Peyer's patch (tissue), 4 donors: ENCODE measurements around the gene KIFC3. TPM values are rescaled to one million over a fixed set of nuclear protein-coding genes. Genes with fewer than 3 reads are reported as not detected.

Experiments
- DNase-seq, 3 donors: peaks; one replicate each; pipeline ENCODE4 v3.0.0-alpha.2; 2017 to 2019
- H3K27ac ChIP-seq, 4 donors: fragments of 200-600 bp; sonication (generic); one replicate each; pipeline ENCODE4 v1.5.1; 2016 to 2019
- H3K27me3 ChIP-seq, 2 donors: fragments of 200-600 bp; sonication (generic); one replicate each; pipeline ENCODE4 v1.5.1; 2019
- H3K36me3 ChIP-seq, 3 donors: fragments of 200-600 bp; sonication (generic); one replicate each; pipeline ENCODE4 v1.5.1; 2016 to 2019
- H3K4me1 ChIP-seq, 4 donors: fragments of 200-600 bp; sonication (generic); one replicate each; pipeline ENCODE4 v1.5.1; 2016 to 2019
- H3K4me3 ChIP-seq, 4 donors: fragments of 200-600 bp; sonication (generic); 1 replicate in 3 of 4; 2 replicates in 1 of 4; pipeline ENCODE4 v1.5.1; 2016 to 2019; ENCODE audit warnings: mild to moderate bottlenecking in 1 of 4
- H3K9me3 ChIP-seq, 4 donors: fragments of 200-600 bp; sonication (generic); one replicate each; pipeline ENCODE4 v1.5.1; 2016 to 2019; ENCODE audit warnings: mild to moderate bottlenecking in 1 of 4
- CTCF ChIP-seq, 6 experiments: fragments of 450-650 bp in 4 of 6; fragments of 200-600 bp in 2 of 6; sonication (generic) in 1 of 6; IDR thresholded peaks; one replicate each; pipeline ENCODE4 v1.5.1; 2017 to 2019; ENCODE audit warnings: antibody characterized with exemption in 6 of 6, mild to moderate bottlenecking in 3 of 6, moderate library complexity in 1 of 6
- POLR2A ChIP-seq, 2 donors: fragments of 450-650 bp; IDR thresholded peaks; one replicate each; pipeline ENCODE4 v1.5.1; 2017; ENCODE audit warnings: antibody characterized with exemption in 2 of 2, mild to moderate bottlenecking in 2 of 2, moderate library complexity in 2 of 2
- total RNA-seq, 4 donors: library from RNA; depleted of rRNA; stranded (reverse); fragments of >200 nt; gene quantifications; one replicate each; pipeline ENCODE4 v1.1.0, GENCODE V29; 2016

KIFC3 gene
- total RNA-seq, 4 donors from 2014 or later: 29.7 to 530 (median 272) TPM

- no peaks in the 10 kb centered on the region for H3K36me3 ChIP-seq
- DNase-seq: no peak
- peaks cover 0 to 32% (median 7%) of the 10 kb centered on the region in 4 donors for H3K4me1 ChIP-seq
- TF ChIP-seq POLR2A (IDR thresholded peaks at IDR 0.05) (no peak), CTCF (IDR thresholded peaks at IDR 0.05) (no peak)
- no peak overlapping the region for H3K4me3 ChIP-seq
- H3K27me3 ChIP-seq: no peaks in the 10 kb centered on the region
- no peaks in the 10 kb centered on the region for H3K9me3 ChIP-seq
- peak overlapping the region; percentile 28 to 88 (median 56) for H3K27ac ChIP-seq
Observed at GRCh38 chr16:57809276-57810196, 7.2 kb upstream of the KIFC3 start.

- Histone ChIP-seq H3K27me3 (no peaks in the 10 kb centered on the region), H3K36me3 (no peaks in the 10 kb centered on the region), H3K4me1 (peaks cover 0 to 35% (median 7%) of the 10 kb centered on the region in 4 donors), H3K4me3 (no peak overlapping the region), H3K9me3 (no peaks in the 10 kb centered on the region), H3K27ac (no peak overlapping the region)
- DNase-seq: no peak
- TF ChIP-seq CTCF (IDR thresholded peaks at IDR 0.05) (no peak), POLR2A (IDR thresholded peaks at IDR 0.05) (no peak)
Observed at GRCh38 chr16:57808589-57809228, 6.4 kb upstream of the KIFC3 start.

- peak; percentile 60 to 90 (median 88) for DNase-seq
- no peak for TF ChIP-seq POLR2A (IDR thresholded peaks at IDR 0.05)
- H3K36me3 ChIP-seq: no peaks in the 10 kb centered on the region
- peaks cover 0 to 42% (median 7%) of the 10 kb centered on the region in 4 donors for H3K4me1 ChIP-seq
- H3K27me3 ChIP-seq: no peaks in the 10 kb centered on the region
- peak overlapping the region in 1 of 4 donors; percentile 15 for H3K27ac ChIP-seq
- no peaks in the 10 kb centered on the region for H3K9me3 ChIP-seq
- H3K4me3 ChIP-seq: no peak overlapping the region
Observed at GRCh38 chr16:57807968-57808528, 5.8 kb upstream of the KIFC3 start.

GRCh38 chr16:57807252-57807967 is 5.1 kb upstream of the KIFC3 start:
- Histone ChIP-seq H3K27ac (no peak overlapping the region), H3K9me3 (no peaks in the 10 kb centered on the region), H3K4me1 (peaks cover 2 to 48% (median 7%) of the 10 kb centered on the region in 4 donors), H3K4me3 (no peak overlapping the region), H3K36me3 (no peaks in the 10 kb centered on the region), H3K27me3 (no peaks in the 10 kb centered on the region)
- no peak for TF ChIP-seq POLR2A (IDR thresholded peaks at IDR 0.05)
- TF ChIP-seq CTCF (IDR thresholded peaks at IDR 0.05): no peak
- peak in 1 of 3 donors; percentile 39 for DNase-seq

- DNase-seq: no peak
- Histone ChIP-seq H3K9me3 (no peaks in the 10 kb centered on the region), H3K27ac (no peak overlapping the region), H3K4me3 (no peak overlapping the region), H3K27me3 (no peaks in the 10 kb centered on the region), H3K4me1 (peaks cover 5 to 59% (median 10%) of the 10 kb centered on the region in 4 donors), H3K36me3 (no peaks in the 10 kb centered on the region)
- TF ChIP-seq POLR2A (IDR thresholded peaks at IDR 0.05) (no peak), CTCF (IDR thresholded peaks at IDR 0.05) (no peak)
Observed at GRCh38 chr16:57805176-57805575, 2.9 kb upstream of the KIFC3 start.
